Calu3 (cell line): ENCODE results near the gene NRP1. TPM values are rescaled to one million over a fixed set of nuclear protein-coding genes. Genes with fewer than 3 reads are reported as not detected.
A peak's percentile ranks its signal among the peaks of the same experiment; 100 is the strongest.

Source experiments
- BruUV-seq: library from RNA; stranded (reverse); fragments of 400-500 nt; replicated peaks from 2 replicates; lab custom pipeline; 2021; lab: Mats Ljungman, UMichigan
- CTCF ChIA-PET: fragments of 300-600 bp; sonication (Branson Sonifier 250); formaldehyde crosslinking; loops from one replicate; lab custom pipeline; 2022; ENCODE audit warnings: antibody characterized with exemption; lab: Charles Lee
- DNase-seq: peaks from one replicate; pipeline ENCODE4 v3.0.0; 2022
- H3K27ac Mint-ChIP-seq: one replicate; pipeline ENCODE4 v1.8.0; 2022; ENCODE audit warnings: mixed read lengths; ENCODE audit not compliant: unreplicated experiment
- H3K27me3 Mint-ChIP-seq: one replicate; pipeline ENCODE4 v1.8.0; 2022; ENCODE audit warnings: mixed read lengths; ENCODE audit not compliant: unreplicated experiment
- H3K36me3 Mint-ChIP-seq: one replicate; pipeline ENCODE4 v1.8.0; 2022; ENCODE audit warnings: mild to moderate bottlenecking, moderate library complexity, mixed read lengths; ENCODE audit not compliant: insufficient read depth, unreplicated experiment
- H3K4me1 Mint-ChIP-seq: one replicate; pipeline ENCODE4 v1.8.0; 2022; ENCODE audit warnings: mild to moderate bottlenecking, low read depth, mixed read lengths; ENCODE audit not compliant: unreplicated experiment
- H3K4me3 Mint-ChIP-seq: one replicate; pipeline ENCODE4 v1.8.0; 2022; ENCODE audit warnings: mild to moderate bottlenecking, low read depth, moderate library complexity, mixed read lengths; ENCODE audit not compliant: unreplicated experiment
- H3K9me3 Mint-ChIP-seq: one replicate; pipeline ENCODE4 v1.8.0; 2022; ENCODE audit warnings: low read depth, mixed read lengths; ENCODE audit not compliant: unreplicated experiment
- intact Hi-C: fragments of 100-400 bp; cut with micrococcal nuclease; formaldehyde crosslinking; loops from one replicate; pipeline ENCODE4 v1.10.0; 2022; ENCODE audit not compliant: unreplicated experiment
- total RNA-seq: library from RNA; stranded (reverse); gene quantifications from 2 replicates; pipeline ENCODE4 v1.2.3, GENCODE V29; 2022
- TF ChIP-seq, protein P1 (sequence below): fragments of 200-600 bp; IDR thresholded peaks from one replicate; pipeline ENCODE4 v1.8.0; 2022; ENCODE audit warnings: antibody characterized with exemption; ENCODE audit not compliant: unreplicated experiment

The NRP1 gene
- total RNA-seq, 1 experiment from 2014 or later: 96.3 TPM

- TF ChIP-seq, protein P1, sequence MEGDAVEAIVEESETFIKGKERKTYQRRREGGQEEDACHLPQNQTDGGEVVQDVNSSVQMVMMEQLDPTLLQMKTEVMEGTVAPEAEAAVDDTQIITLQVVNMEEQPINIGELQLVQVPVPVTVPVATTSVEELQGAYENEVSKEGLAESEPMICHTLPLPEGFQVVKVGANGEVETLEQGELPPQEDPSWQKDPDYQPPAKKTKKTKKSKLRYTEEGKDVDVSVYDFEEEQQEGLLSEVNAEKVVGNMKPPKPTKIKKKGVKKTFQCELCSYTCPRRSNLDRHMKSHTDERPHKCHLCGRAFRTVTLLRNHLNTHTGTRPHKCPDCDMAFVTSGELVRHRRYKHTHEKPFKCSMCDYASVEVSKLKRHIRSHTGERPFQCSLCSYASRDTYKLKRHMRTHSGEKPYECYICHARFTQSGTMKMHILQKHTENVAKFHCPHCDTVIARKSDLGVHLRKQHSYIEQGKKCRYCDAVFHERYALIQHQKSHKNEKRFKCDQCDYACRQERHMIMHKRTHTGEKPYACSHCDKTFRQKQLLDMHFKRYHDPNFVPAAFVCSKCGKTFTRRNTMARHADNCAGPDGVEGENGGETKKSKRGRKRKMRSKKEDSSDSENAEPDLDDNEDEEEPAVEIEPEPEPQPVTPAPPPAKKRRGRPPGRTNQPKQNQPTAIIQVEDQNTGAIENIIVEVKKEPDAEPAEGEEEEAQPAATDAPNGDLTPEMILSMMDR: no peak
- peaks cover 46% of the 10 kb centered on the region for H3K4me1 Mint-ChIP-seq
- no peak overlapping the region for H3K27ac Mint-ChIP-seq
Observed at GRCh38 chr10:33150889-33151288, 183.6 kb downstream of the NRP1 start.

DNA sequence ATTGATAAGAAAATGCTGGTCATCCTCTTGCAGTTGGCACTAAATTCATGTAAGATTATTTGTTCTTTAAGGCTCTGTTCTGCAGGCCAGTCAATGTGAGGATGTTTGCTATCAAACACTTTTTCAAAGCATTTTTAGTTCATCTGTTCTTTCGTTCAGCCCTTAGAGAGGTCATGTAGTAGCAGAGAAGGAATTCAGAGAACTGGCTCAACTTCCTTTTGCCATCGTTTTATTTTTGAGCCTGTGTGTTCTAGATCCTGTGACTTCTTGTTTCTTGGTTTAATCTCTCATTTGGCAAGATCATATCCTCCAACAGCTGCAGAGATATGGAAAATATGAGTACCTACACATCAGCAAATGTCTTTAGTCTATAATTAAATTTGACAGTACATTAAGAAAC is 184.3 kb downstream of the NRP1 start:
- Mint-ChIP-seq H3K4me1 (peaks cover 46% of the 10 kb centered on the region), H3K27me3 (no peaks in the 10 kb centered on the region), H3K4me3 (no peak overlapping the region), H3K27ac (peak overlapping the region; percentile 29), H3K36me3 (peaks cover 7% of the 10 kb centered on the region), H3K9me3 (peaks cover 14% of the 10 kb centered on the region)
- TF ChIP-seq, protein P1: no peak
- intact Hi-C loops: no loop called here
- CTCF ChIA-PET: no interaction called here
- no TSS peak for BruUV-seq
- DNase-seq: no peak

More at GRCh38 chr10:33150889-33151288, 183.6 kb downstream of the NRP1 start:
- no peak overlapping the region for H3K4me3 Mint-ChIP-seq
- CTCF ChIA-PET: no interaction called here
- intact Hi-C loops: no loop called here
- peaks cover 14% of the 10 kb centered on the region for H3K9me3 Mint-ChIP-seq
- peaks cover 4% of the 10 kb centered on the region for H3K36me3 Mint-ChIP-seq
- BruUV-seq: no TSS peak
- no peaks in the 10 kb centered on the region for H3K27me3 Mint-ChIP-seq
- no peak for DNase-seq

DNA sequence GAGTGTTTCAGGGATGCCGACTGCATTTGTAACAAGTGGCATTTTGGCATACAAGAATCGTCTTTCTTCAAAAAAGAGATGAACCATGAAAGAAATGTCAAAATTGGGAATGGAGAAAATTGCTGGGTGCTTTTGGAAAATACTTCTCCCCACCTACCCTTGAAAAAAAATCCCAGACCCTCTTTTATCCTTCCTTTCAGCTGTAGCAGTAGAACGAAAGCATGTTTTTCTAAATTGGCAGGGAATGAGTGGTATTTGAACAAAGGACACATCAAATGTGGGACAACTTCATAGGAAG is 187.5 kb downstream of the NRP1 start:
- intact Hi-C loops: no loop called here
- Mint-ChIP-seq H3K9me3 (peaks cover 12% of the 10 kb centered on the region), H3K27me3 (no peaks in the 10 kb centered on the region), H3K27ac (peak overlapping the region; percentile 81), H3K36me3 (peaks cover 13% of the 10 kb centered on the region), H3K4me3 (no peak overlapping the region), H3K4me1 (peaks cover 52% of the 10 kb centered on the region)
- no TSS peak for BruUV-seq
- TF ChIP-seq, protein P1: no peak
- CTCF ChIA-PET: interaction anchor here (0.9 kb wide), 1 partner anchor 9 kb away, joined by 3 read pairs; no protein-coding TSS in a partner anchor
- DNase-seq: no peak

DNA sequence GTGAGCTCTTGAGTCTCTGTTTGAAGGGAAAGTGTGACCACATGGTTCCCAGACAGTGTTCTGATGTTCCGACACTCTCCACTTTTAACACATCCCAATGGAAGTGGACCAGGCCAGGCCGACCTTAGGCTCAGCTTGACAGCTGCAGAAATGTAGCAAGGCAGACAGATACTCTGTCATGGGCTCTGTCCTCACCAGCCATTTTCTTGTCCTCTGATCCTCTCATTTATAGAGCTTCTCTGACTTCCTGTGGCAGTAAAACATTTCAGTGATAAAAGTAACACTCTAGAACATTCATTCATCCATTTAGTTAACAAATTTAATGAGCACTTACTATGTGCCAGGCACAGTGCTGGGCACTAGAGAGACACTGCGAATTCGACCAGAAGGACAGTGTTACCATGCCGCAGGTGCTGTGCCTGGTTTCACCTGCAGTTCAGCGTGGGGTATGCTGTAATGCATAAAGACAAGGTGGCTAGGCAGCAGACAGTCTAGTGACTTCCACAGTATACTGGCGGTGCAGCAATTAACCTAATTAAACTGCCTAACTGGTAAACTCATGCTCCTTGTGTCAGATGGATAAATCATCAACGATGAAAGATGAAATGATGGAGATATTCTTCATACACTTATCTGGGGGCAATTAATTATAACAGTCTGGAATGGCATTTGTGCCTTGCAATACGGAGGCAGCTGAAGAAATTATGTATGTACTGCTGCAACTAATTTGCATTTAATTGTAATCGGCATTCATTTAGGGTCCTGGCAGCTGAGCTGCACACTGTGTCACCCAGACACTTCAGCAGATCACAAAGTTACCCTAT is 188.1 kb downstream of the NRP1 start:
- intact Hi-C loops: no loop called here
- Mint-ChIP-seq H3K27ac (peak overlapping the region; percentile 81), H3K4me3 (no peak overlapping the region), H3K27me3 (no peaks in the 10 kb centered on the region), H3K36me3 (peaks cover 13% of the 10 kb centered on the region), H3K4me1 (peaks cover 49% of the 10 kb centered on the region), H3K9me3 (peaks cover 10% of the 10 kb centered on the region)
- CTCF ChIA-PET: interaction anchor here (0.9 to 1.4 kb wide), 5 partner anchors 9 to 136 kb away, joined by 3 to 8 read pairs (median 6); no protein-coding TSS in a partner anchor
- DNase-seq: no peak
- TF ChIP-seq, protein P1: no peak
- BruUV-seq: no TSS peak
